ENCODE results near the gene ERMAP.

- TF ChIP-seq, protein P1, sequence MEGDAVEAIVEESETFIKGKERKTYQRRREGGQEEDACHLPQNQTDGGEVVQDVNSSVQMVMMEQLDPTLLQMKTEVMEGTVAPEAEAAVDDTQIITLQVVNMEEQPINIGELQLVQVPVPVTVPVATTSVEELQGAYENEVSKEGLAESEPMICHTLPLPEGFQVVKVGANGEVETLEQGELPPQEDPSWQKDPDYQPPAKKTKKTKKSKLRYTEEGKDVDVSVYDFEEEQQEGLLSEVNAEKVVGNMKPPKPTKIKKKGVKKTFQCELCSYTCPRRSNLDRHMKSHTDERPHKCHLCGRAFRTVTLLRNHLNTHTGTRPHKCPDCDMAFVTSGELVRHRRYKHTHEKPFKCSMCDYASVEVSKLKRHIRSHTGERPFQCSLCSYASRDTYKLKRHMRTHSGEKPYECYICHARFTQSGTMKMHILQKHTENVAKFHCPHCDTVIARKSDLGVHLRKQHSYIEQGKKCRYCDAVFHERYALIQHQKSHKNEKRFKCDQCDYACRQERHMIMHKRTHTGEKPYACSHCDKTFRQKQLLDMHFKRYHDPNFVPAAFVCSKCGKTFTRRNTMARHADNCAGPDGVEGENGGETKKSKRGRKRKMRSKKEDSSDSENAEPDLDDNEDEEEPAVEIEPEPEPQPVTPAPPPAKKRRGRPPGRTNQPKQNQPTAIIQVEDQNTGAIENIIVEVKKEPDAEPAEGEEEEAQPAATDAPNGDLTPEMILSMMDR (IDR thresholded peaks at IDR 0.05) = no peak
- no peak for TF ChIP-seq POLR2A (IDR thresholded peaks at IDR 0.05)
Measured at GRCh38 chr1:42784547-42784945, 32.4 kb upstream of the ERMAP start.

Data from esophagus squamous epithelium (tissue), 4 donors.